ENCODE data around the gene ZSWIM3.
A peak's percentile ranks its signal among the peaks of the same experiment; 100 is the strongest.
"Not testable (repeated sequence)": the region's sequence is repeated elsewhere in the genome, so short reads cannot be mapped to it uniquely, and the experiment has no call there.

ZSWIM3 gene

DNA sequence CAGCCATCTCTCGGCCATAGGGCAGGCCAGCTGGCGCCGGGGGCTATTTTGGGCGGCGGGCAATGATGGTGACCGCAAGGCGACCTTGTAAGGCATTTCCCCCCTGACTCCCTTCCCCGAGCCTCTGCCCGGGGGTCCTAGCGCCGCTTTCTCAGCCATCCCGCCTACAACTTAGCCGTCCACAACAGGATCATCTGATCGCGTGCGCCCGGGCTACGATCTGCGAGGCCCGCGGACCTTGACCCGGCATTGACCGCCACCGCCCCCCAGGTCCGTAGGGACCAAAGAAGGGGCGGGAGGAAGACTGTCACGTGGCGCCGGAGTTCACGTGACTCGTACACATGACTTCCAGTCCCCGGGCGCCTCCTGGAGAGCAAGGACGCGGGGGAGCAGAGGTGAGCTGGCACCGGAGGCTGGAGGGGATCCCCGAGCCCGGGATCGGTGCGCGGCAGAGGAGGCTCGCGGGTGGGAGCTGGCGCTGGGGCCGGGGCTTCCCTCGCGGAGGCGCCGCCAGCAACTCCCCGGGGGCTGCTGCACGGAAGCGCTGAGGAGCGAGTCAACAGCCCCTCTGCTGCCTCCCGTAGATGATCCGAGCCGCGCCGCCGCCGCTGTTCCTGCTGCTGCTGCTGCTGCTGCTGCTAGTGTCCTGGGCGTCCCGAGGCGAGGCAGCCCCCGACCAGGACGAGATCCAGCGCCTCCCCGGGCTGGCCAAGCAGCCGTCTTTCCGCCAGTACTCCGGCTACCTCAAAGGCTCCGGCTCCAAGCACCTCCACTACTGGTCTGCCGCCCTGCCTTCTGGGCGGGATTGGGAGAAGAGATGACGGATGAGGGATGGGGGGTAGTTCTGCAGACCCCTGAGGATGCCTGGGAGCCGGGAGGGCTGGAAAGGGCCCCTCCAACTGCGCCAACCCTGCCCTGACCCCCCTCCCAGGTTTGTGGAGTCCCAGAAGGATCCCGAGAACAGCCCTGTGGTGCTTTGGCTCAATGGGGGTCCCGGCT, 33.9 kb downstream of the ZSWIM3 start, which contains the start of the genes CTSA and NEURL2:
Gene CTSA, plus strand, starts transcription at position 351 of the 999 bp plus-strand sequence. Its CDS starts 234 bp downstream, at position 585.
Gene NEURL2, minus strand, starts transcription at position 224 of the 999 bp plus-strand sequence. Its CDS starts 217 bp downstream, at position 7.
- peak; percentile 75 to 94 for DNase-seq

DNA sequence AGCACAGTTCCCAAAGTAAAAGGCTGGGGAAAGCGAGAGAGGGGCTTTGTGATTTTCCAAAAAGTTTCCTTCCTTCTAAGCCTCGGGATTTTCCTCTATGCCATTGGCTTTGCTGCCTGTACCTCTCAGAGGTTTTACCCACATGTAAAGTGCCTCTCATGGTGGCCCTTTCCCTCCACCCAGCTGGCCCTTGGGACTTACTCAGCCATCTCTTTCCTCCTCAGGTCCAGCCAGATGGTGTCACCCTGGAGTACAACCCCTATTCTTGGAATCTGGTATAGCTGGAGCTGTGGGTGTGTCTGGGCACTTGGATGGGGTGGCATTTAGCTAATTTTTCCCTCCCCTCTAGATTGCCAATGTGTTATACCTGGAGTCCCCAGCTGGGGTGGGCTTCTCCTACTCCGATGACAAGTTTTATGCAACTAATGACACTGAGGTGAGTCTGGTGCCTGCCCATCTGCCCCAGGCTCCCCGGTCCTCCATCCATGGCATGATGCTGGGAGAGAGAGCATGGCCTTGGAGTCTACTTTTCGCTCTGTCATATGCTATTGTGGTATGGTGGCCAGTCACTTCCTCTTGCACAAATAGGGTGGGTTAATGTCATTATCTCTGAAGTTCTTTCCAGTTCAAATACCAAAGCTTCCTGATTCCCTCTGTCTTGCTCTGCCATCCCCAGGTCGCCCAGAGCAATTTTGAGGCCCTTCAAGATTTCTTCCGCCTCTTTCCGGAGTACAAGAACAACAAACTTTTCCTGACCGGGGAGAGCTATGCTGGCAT, 34.8 kb downstream of the ZSWIM3 start:
- no peak for DNase-seq

DNA sequence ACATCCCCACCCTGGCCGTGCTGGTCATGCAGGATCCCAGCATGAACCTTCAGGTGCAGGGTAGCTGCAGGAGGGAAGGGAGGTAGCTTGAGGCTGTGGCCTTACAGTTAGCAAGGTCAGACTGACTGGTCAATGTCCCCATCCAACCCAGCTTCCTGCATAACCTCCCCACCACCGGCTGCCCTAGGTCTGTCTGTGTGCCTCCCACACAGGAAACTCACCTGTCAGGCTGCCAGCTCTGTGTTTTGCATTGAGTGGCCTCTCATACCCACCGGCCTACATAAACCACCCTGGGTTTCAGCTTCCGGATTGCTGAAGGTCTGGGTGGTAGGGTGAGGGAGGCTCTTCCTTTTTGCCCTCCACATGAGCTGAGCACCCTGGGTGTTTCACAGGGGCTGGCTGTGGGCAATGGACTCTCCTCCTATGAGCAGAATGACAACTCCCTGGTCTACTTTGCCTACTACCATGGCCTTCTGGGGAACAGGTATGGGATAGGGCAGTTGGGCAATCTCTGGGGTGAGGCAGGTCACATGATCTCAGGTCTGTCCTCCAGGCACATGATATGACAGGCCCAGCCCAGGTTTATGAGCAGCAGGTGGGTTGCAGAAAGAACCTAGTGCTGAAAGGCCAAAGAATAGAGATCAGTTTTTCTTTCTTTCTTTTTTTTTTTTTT, 35.5 kb downstream of the ZSWIM3 start:
- DNase-seq: no peak

DNA sequence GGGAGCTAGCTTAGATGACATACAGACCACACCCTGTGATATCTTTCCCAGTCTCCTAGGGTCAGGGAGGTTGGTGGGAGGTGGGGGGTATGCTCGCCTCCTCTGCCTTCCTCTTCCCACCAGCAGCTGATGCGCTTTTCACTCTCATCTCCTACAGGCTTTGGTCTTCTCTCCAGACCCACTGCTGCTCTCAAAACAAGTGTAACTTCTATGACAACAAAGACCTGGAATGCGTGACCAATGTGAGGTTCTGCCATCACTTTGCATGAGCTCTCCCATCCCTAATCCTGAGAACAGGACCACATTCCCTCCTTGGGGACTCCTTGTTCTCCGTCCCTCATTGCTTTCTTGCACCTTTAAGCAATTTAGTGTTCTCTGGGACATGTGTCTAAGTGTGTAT, 36.4 kb downstream of the ZSWIM3 start:
- no peak for DNase-seq

DNA sequence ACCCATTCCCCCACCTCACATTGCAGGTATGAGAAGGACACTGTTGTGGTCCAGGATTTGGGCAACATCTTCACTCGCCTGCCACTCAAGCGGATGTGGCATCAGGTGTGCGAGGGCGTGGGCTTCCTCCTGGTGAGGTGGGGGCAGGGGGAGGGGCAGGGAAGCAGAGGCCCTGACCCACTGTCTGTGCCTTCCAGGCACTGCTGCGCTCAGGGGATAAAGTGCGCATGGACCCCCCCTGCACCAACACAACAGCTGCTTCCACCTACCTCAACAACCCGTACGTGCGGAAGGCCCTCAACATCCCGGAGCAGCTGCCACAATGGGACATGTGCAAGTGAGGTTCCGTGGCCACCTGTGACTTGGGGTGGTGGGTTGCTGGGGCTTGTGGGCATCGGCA, 37.4 kb downstream of the ZSWIM3 start:
- DNase-seq: no peak

DNA sequence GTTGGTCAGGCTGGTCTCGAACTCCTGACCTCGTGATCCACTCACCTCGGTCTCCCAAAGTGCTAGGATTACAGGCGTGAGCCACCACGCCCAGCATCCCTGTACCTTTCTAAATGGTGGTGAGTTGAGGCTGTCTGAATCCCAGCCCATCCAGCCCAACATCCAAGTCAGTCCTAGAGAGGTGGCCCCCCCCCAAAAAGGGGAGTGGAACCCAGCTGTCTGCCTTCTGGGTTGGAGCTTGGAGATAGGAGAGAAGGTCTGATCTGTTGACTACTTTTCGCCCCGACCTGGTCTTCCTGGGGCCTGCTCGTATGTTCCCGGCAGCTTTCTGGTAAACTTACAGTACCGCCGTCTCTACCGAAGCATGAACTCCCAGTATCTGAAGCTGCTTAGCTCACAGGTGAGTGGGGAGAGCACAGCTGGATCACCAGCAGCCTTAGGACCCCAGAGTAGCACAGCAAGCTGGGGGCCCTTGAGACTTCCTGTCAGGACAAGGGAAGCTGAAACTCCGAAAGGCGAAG, 39.3 kb downstream of the ZSWIM3 start:
- DNase-seq: no peak

GRCh38 chr20:45897289-45897688, 39.9 kb downstream of the ZSWIM3 start:
- DNase-seq: no peak

- DNase-seq: no peak
These were observed 40.3 kb downstream of the ZSWIM3 start for GRCh38 chr20:45897692-45898091.

DNA sequence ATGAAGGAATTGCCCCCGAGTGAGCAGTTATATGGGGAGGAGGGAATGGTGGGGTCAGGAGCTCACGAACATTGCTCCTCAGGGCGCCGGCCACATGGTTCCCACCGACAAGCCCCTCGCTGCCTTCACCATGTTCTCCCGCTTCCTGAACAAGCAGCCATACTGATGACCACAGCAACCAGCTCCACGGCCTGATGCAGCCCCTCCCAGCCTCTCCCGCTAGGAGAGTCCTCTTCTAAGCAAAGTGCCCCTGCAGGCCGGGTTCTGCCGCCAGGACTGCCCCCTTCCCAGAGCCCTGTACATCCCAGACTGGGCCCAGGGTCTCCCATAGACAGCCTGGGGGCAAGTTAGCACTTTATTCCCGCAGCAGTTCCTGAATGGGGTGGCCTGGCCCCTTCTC, 40.9 kb downstream of the ZSWIM3 start:
- DNase-seq: no peak

DNA sequence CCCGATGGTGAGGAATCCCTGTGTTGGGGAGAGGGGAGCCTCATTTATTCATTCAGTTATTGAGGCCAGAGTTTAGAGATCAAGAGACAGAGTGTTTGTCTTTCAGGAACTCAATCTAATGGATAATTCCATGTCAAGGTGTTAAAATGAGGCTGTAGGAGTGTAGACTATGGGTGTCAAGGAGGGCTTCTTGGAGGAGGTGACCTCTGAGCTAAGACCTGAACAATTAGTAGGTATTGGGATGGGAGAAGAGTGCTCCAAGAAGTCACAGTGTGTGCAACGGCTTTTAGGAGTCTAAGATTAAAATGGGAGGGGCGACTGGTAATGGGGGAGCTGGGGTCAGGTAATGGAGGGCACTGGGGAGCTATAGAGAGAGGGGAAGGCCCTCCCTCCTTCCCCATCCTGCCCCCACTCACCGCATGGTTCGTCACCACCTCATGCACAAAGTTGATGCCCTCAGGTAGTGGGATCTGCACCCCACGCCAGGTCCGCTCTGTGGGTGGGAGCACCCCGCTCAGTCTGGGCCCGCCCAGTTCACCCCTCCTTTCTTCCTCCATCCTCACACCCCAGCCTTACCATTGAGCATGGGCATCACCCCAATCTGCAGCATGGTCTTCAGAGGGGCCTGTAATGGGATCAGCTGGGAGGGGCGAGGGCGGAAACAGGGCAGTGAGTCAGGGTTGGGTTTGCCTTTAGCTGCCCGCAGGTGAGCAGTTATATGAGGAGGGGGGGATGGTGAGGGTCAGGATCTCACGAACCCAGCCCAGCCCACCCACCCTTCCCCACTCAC, 41.8 kb downstream of the ZSWIM3 start:
- DNase-seq: no peak

GRCh38 chr20:45901332-45901731, 43.9 kb downstream of the ZSWIM3 start:
- not testable (repeated sequence) for DNase-seq

DNA sequence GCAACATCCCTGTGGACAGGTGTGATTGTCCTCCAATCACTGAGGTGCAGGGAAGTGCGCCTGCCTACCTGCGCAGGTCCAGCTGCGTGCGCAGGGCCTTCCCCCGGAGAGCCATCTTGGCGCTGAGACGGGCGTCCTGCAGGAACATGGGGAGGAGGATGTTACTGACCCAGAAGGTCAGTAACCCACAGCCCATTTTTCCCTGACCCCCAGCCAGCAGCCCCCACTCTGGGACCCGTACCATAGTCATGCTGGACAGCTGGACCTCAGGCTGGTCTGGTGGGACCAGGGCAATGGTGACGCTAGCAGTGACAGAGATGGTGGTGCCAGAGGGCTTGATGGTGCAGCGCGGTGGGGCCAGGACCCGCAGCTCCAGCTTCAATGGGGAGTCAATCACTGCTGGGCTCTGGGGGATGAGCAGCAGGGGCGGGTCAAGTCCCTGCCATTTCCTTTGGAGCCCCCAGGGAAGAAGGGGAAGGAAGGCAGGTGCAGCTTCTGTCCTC, 44.8 kb downstream of the ZSWIM3 start:
- no peak for DNase-seq

DNA sequence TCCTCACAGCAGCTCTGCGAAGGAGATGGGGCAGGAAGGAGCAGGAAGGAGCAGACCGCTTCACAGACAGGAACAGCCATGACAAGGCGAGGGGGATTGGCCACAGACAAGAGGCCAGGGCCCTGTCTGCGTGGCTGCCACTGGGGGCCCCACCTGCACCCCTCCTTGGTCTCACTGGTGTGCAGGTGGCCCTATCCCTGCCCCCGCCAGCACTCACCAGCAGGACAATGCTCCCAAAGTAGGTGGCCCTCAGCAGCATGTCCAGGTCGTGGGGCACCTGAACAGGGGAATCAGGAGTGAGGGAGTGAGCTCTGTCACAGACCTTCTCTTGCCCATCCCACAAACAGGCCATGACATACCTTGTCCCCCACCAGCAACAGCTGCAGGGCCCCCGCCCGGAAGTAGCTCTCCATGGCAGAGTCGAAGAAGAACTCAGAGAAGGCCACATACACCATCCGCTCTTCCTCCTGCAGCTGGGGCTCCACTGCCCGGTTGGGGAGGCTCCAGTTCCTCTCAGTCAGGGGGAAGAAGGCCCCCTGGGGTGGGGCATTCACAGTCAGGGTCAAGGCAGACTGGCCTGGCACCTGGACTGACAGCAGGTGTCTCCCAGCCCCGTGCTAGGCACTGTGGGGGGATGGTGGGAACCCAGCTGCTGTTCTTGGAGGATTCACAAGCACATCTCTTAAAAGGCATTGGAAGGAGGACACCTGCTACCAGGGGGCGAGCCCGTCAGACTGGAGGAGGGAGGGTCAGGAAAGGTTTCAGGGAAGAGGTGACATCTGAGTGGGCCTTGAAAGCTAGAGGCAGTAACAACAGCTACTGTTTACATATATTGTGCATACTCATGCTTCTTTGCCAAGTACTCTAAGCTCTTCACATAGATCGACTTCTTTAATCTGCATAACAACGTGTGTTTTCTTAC, 47.4 kb downstream of the ZSWIM3 start:
- DNase-seq: no peak

GRCh38 chr20:45905505-45906079, 48.2 kb downstream of the ZSWIM3 start:
- DNase-seq: no peak

GRCh38 chr20:45907219-45907948, 50.0 kb downstream of the ZSWIM3 start:
- no peak for DNase-seq

GRCh38 chr20:45908084-45908483, 50.7 kb downstream of the ZSWIM3 start:
- DNase-seq: no peak

- DNase-seq: no peak
These were observed 52.0 kb downstream of the ZSWIM3 start for GRCh38 chr20:45909336-45909808.

- no peak for DNase-seq
These were observed 52.6 kb downstream of the ZSWIM3 start for GRCh38 chr20:45909817-45910669.
